Transverse colon (tissue), 4 donors: ENCODE measurements around the gene BRD3. TPM values are rescaled to one million over a fixed set of nuclear protein-coding genes. Genes with fewer than 3 reads are reported as not detected.

Experiments
- DNase-seq: peaks from one replicate; pipeline ENCODE4 v3.0.0-alpha.2; 2019
- H3K27ac ChIP-seq, 4 donors: fragments of 200-600 bp; sonication (generic); 2 replicates each; pipeline ENCODE4 v1.5.1; 2016 to 2018; ENCODE audit warnings: inconsistent platforms in 4 of 4
- H3K27me3 ChIP-seq: fragments of 200-600 bp; sonication (generic); 2 replicates; pipeline ENCODE4 v1.5.1; 2017; ENCODE audit warnings: inconsistent platforms
- H3K36me3 ChIP-seq, 4 donors: fragments of 200-600 bp; sonication (generic); 2 replicates each; pipeline ENCODE4 v1.5.1; 2017 to 2019; ENCODE audit warnings: inconsistent platforms in 4 of 4
- H3K4me1 ChIP-seq, 4 donors: fragments of 200-600 bp; sonication (generic); 2 replicates each; pipeline ENCODE4 v1.5.1; 2017 to 2020; ENCODE audit warnings: inconsistent platforms in 4 of 4
- H3K4me3 ChIP-seq, 4 donors: fragments of 200-600 bp; sonication (generic); 1 replicate in 1 of 4; 2 replicates in 3 of 4; pipeline versions ENCODE4 v1.5.1 to v1.6.1; 2017 to 2019; ENCODE audit warnings: inconsistent platforms in 4 of 4
- H3K9me3 ChIP-seq, 2 donors: fragments of 200-600 bp; sonication (generic); 2 replicates each; pipeline ENCODE4 v1.5.1; 2017 to 2019; ENCODE audit warnings: inconsistent platforms in 2 of 2
- EP300 ChIP-seq: sonication (generic); formaldehyde crosslinking; IDR thresholded peaks from one replicate; pipeline ENCODE4 v1.6.1; 2017; ENCODE audit warnings: antibody characterized with exemption, low read depth
- POLR2A ChIP-seq: fragments of 450-650 bp; IDR thresholded peaks from one replicate; pipeline ENCODE4 v1.6.1; 2016; ENCODE audit warnings: antibody characterized with exemption, mild to moderate bottlenecking, moderate library complexity
- POLR2AphosphoS5 ChIP-seq, 3 donors: sonication (generic); formaldehyde crosslinking; IDR thresholded peaks; one replicate each; pipeline ENCODE4 v1.6.1; 2016; ENCODE audit warnings: antibody characterized with exemption in 3 of 3
- WGBS, 2 donors: methylation state at CpG; one replicate each; pipeline ENCODE4 v1.1.5; 2018; ENCODE audit warnings: low coverage in 1 of 2; 5-methylcytosine and 5-hydroxymethylcytosine counted together
- in situ Hi-C, 4 donors: fragments of 200-750 bp; cut with MboI; loops; one replicate each; pipeline versions ENCODE4 v1.15.0 to v1.15.1; 2017; ENCODE audit warnings: low sequenced_read_pairs in 3 of 4, low pct_ligation_motif_present in 1 of 4, low pct_unique_long_range_greater_than_20kb in 1 of 4
- intact Hi-C: fragments of 100-400 bp; cut with DNase I; formaldehyde crosslinking; loops from one replicate; pipeline ENCODE4 v1.15.1; 2023; ENCODE audit warnings: low total_unique reads
- total RNA-seq, 4 donors: library from RNA; depleted of rRNA; stranded (reverse); fragments of >200 nt; gene quantifications; one replicate each; pipeline ENCODE4 v1.1.0, GENCODE V29; 2016
- TF ChIP-seq, protein P1 (sequence below), 5 experiments: fragments of 200-600 bp in 3 of 5; fragments of 450-650 bp in 2 of 5; sonication (generic) in 3 of 5; IDR thresholded peaks; 1 replicate in 2 of 5; 2 replicates in 3 of 5; pipeline ENCODE4 v1.5.1; 2016 to 2017; ENCODE audit warnings: antibody characterized with exemption in 5 of 5, inconsistent platforms in 3 of 5, mild to moderate bottlenecking in 2 of 5, moderate library complexity in 1 of 5

The BRD3 gene
- 10 to 100 TPM; 14.5 to 21.3 (median 17.2) TPM for total RNA-seq

- 1% methylated on average over 24 of the region's 131 CpGs; no CpG with 5 or more reads in 1 of the 2 donors for WGBS, 2 donors
- Histone ChIP-seq H3K27me3 (peaks cover 22% of the 10 kb centered on the region), H3K27ac (peak within 1 kb of the TSS; percentile 99 to 100 (median 100)), H3K4me3 (peak within 1 kb of the TSS; percentile 83 to 95 (median 92)), H3K9me3 (no peaks in the 10 kb centered on the region), H3K36me3 (no peaks in the 10 kb centered on the region), H3K4me1 (peaks cover 6 to 30% (median 19%) of the 10 kb centered on the region in 4 donors)
- in situ Hi-C loops (no loop called here), intact Hi-C loops (loop anchor here (5.0 kb wide), 1 partner anchor 94 kb away; the partner anchor contains the start of gene RNU6ATAC)
- DNase-seq, result peak; percentile 88
- peak; percentile 76 to 81 (median 79) for TF ChIP-seq POLR2AphosphoS5 (IDR thresholded peaks at IDR 0.05)
- TF ChIP-seq EP300, result no peak
- TF ChIP-seq, protein P1, sequence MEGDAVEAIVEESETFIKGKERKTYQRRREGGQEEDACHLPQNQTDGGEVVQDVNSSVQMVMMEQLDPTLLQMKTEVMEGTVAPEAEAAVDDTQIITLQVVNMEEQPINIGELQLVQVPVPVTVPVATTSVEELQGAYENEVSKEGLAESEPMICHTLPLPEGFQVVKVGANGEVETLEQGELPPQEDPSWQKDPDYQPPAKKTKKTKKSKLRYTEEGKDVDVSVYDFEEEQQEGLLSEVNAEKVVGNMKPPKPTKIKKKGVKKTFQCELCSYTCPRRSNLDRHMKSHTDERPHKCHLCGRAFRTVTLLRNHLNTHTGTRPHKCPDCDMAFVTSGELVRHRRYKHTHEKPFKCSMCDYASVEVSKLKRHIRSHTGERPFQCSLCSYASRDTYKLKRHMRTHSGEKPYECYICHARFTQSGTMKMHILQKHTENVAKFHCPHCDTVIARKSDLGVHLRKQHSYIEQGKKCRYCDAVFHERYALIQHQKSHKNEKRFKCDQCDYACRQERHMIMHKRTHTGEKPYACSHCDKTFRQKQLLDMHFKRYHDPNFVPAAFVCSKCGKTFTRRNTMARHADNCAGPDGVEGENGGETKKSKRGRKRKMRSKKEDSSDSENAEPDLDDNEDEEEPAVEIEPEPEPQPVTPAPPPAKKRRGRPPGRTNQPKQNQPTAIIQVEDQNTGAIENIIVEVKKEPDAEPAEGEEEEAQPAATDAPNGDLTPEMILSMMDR (IDR thresholded peaks at IDR 0.05), result no peak
- TF ChIP-seq POLR2A, result peak; percentile 57
Observed at GRCh38 chr9:134067904-134068743, at the start of gene BRD3. Gene BRD3 (minus strand): TSS chr9:134068026. CDS start chr9:134053477, 14,549 bp downstream.

GRCh38 chr9:134112561-134112960 lies 44.7 kb upstream of the BRD3 start:
- Histone ChIP-seq H3K4me1 (no peaks in the 10 kb centered on the region), H3K27me3 (peaks cover 3% of the 10 kb centered on the region), H3K4me3 (no peak overlapping the region), H3K9me3 (no peaks in the 10 kb centered on the region), H3K27ac (no peak overlapping the region), H3K36me3 (no peaks in the 10 kb centered on the region)
- no peak for TF ChIP-seq POLR2A
- no peak for TF ChIP-seq POLR2AphosphoS5 (IDR thresholded peaks at IDR 0.05)
- TF ChIP-seq EP300, result no peak
- intact Hi-C loops (no loop called here), in situ Hi-C loops (loop anchor here in 2 of 4 donors (25.0 kb wide), 1 partner anchor 325 kb away; no protein-coding TSS in a partner anchor)
- no peak for DNase-seq
- 76 to 79% methylated on average over 6 of the region's 6 CpGs for WGBS, 2 donors

DNA sequence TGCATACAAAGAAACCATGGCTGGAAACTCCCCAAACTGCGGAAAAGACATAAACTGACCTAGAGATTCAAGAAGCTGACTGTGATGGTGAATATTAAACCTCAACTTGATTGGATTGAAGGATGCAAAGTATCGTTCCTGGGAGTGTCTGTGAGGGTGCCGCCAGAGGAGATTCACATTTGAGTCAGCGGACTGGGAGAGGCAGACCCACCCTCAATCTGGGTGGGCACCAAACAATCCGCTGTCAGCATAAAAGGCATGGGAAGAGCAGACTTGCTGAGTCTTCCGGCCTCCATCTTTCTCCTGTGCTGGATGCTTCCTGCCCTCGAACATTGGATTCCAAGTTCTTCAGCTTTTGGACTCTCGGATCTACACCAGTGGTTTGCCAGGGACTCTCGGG lies 43.2 kb upstream of the BRD3 start:
- Histone ChIP-seq H3K4me1 (no peaks in the 10 kb centered on the region), H3K9me3 (no peaks in the 10 kb centered on the region), H3K27ac (no peak overlapping the region), H3K36me3 (no peaks in the 10 kb centered on the region), H3K4me3 (no peak overlapping the region), H3K27me3 (peaks cover 17% of the 10 kb centered on the region)
- in situ Hi-C loops (loop anchor here in 2 of 4 donors (25.0 kb wide), 1 partner anchor 324 kb away; no protein-coding TSS in a partner anchor), intact Hi-C loops (no loop called here)
- 73 to 80% methylated on average over 5 to 9 of the region's 9 CpGs for WGBS, 2 donors
- no peak for DNase-seq
- no peak for TF ChIP-seq POLR2AphosphoS5 (IDR thresholded peaks at IDR 0.05)
- no peak for TF ChIP-seq EP300
- TF ChIP-seq, protein P1 (IDR thresholded peaks at IDR 0.05), result no peak
- no peak for TF ChIP-seq POLR2A

DNA sequence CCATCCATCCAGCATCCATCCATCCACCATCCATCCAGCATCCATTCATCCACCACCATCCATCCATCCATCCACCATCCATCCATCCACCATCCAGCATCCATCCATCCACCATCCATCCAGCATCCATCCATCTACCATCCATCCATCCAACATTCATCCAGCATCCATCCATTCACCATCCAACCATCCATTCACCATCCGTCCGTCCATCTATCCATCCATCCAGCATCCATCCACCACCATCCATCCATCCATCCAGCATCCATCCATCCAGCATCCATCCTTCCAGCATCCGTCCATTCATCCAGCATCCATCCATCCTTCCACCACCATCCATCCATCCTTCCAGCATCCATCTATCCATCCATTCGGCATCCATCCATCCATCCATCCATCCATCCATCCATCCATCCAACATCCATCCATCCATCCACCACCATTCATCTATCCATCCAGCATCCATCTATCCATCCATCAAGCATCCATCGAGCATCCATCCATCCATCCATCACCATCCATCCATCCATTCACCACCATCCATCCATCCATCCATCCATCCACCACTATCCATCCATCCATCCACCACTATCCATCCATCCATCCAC lies 35.7 kb upstream of the BRD3 start:
- DNase-seq, result no peak
- no peaks in the 10 kb centered on the region for H3K4me1 ChIP-seq
- no peak for TF ChIP-seq POLR2A
- no peak for TF ChIP-seq EP300
- TF ChIP-seq, protein P1 (IDR thresholded peaks at IDR 0.05), result no peak
- no peak for TF ChIP-seq POLR2AphosphoS5 (IDR thresholded peaks at IDR 0.05)
- intact Hi-C loops, result no loop called here
- H3K36me3 ChIP-seq, result no peaks in the 10 kb centered on the region
- peaks cover 20% of the 10 kb centered on the region for H3K27me3 ChIP-seq
- H3K4me3 ChIP-seq, result no peak overlapping the region
- no peak overlapping the region for H3K27ac ChIP-seq
- in situ Hi-C loops, result loop anchor here in 2 of 4 donors (25.0 kb wide), 1 partner anchor 316 kb away; no protein-coding TSS in a partner anchor
- WGBS, 2 donors, result 68 to 70% methylated on average over 5 of the region's 5 CpGs
- H3K9me3 ChIP-seq, result no peaks in the 10 kb centered on the region
